Gastrocnemius medialis (tissue), 4 donors: ENCODE data around the gene SHC2. TPM values are rescaled to one million over a fixed set of nuclear protein-coding genes. Genes with fewer than 3 reads are reported as not detected.

Experiments
- ATAC-seq, 2 donors: fragments of 150-250 bp; one replicate each; pipeline ENCODE4 v1.9.1; 2016
- DNase-seq, 2 donors: peaks; one replicate each; pipeline ENCODE4 v3.0.0-alpha.2; 2019
- H3K27ac ChIP-seq, 4 donors: fragments of 200-600 bp; sonication (generic); 1 replicate in 1 of 4; 2 replicates in 3 of 4; pipeline ENCODE4 v1.5.1; 2016 to 2018; ENCODE audit warnings: mild to moderate bottlenecking in 2 of 4, moderate library complexity in 1 of 4
- H3K27me3 ChIP-seq, 3 donors: fragments of 200-600 bp; sonication (generic) in 2 of 3; 1 replicate in 1 of 3; 2 replicates in 2 of 3; pipeline versions ENCODE4 v1.5.1 to v1.6.0; 2016 to 2019; ENCODE audit warnings: mild to moderate bottlenecking in 1 of 3, moderate library complexity in 1 of 3
- H3K36me3 ChIP-seq, 2 donors: fragments of 200-600 bp; sonication (generic) in 1 of 2; one replicate each; pipeline ENCODE4 v1.5.1; 2017 to 2018
- H3K4me1 ChIP-seq, 2 donors: fragments of 200-600 bp; sonication (generic) in 1 of 2; one replicate each; pipeline ENCODE4 v1.5.1; 2016 to 2017; ENCODE audit warnings: mild to moderate bottlenecking in 2 of 2
- H3K4me3 ChIP-seq, 4 donors: fragments of 200-600 bp; sonication (generic) in 3 of 4; 1 replicate in 1 of 4; 2 replicates in 3 of 4; pipeline ENCODE4 v1.5.1; 2016 to 2019; ENCODE audit warnings: mild to moderate bottlenecking in 2 of 4
- H3K9me3 ChIP-seq, 3 donors: fragments of 200-600 bp; sonication (generic) in 2 of 3; 1 replicate in 1 of 3; 2 replicates in 2 of 3; pipeline ENCODE4 v1.5.1; 2016 to 2019
- CTCF ChIP-seq, 5 experiments: fragments of 450-650 bp in 3 of 5; fragments of 200-600 bp in 2 of 5; sonication (generic) in 2 of 5; IDR thresholded peaks in 4 of 5; conservative IDR thresholded peaks in 1 of 5; 1 replicate in 4 of 5; 2 replicates in 1 of 5; pipeline ENCODE4 v1.5.1; 2016 to 2019; ENCODE audit warnings: antibody characterized with exemption in 5 of 5, mild to moderate bottlenecking in 3 of 5, moderate library complexity in 3 of 5
- POLR2A ChIP-seq, 2 donors: fragments of 450-650 bp; IDR thresholded peaks; one replicate each; pipeline ENCODE4 v1.6.1; 2017; ENCODE audit warnings: antibody characterized with exemption in 2 of 2, mild to moderate bottlenecking in 2 of 2, moderate library complexity in 2 of 2
- in situ Hi-C, 4 donors: fragments of 200-750 bp; cut with MboI; loops; one replicate each; pipeline versions ENCODE4 v1.15.0 to v1.8.0; 2017; ENCODE audit warnings: low sequenced_read_pairs in 4 of 4
- intact Hi-C: fragments of 100-400 bp; cut with DNase I; formaldehyde crosslinking; loops from one replicate; pipeline ENCODE4 v1.15.1; 2023; ENCODE audit warnings: low total_unique reads
- total RNA-seq, 4 donors: library from RNA; depleted of rRNA; stranded (reverse); fragments of >200 nt; gene quantifications; one replicate each; pipeline versions ENCODE4 v1.1.0 to v1.2.3, GENCODE V29; 2016

Gene SHC2
- total RNA-seq, 4 donors from 2014 or later: 2.1 to 6.2 (median 4.5) TPM

- intact Hi-C loops: loop anchor here (2.0 kb wide), 1 partner anchor 45 kb away; the partner anchor contains the start of gene TPGS1
- in situ Hi-C loops: no loop called here
- Histone ChIP-seq H3K9me3 (no peaks in the 10 kb centered on the region), H3K27ac (peak overlapping the region in 3 of 4 donors; percentile 20 to 65 (median 49)), H3K4me1 (peaks cover 0 to 8% of the 10 kb centered on the region in 2 donors), H3K27me3 (peaks cover 12 to 20% (median 15%) of the 10 kb centered on the region in 3 donors), H3K4me3 (peak overlapping the region; percentile 42 to 55 (median 46)), H3K36me3 (no peaks in the 10 kb centered on the region)
- ATAC-seq (peak; percentile 25 to 27), DNase-seq (no peak)
- TF ChIP-seq POLR2A (IDR thresholded peaks at IDR 0.05): no peak
- TF ChIP-seq CTCF (IDR thresholded peaks at IDR 0.05 in 4 of 5, conservative IDR thresholded peaks at IDR 0.05 in 1 of 5): no peak
These were observed 1.1 kb upstream of the SHC2 start for GRCh38 chr19:461721-462551.

GRCh38 chr19:459724-460511 is 915 bp downstream of the SHC2 start:
- peak in 1 of 2 donors; percentile 25 for DNase-seq
- TF ChIP-seq POLR2A (IDR thresholded peaks at IDR 0.05) (peak; percentile 52 to 53), CTCF (IDR thresholded peaks at IDR 0.05 in 4 of 5, conservative IDR thresholded peaks at IDR 0.05 in 1 of 5) (no peak)
- intact Hi-C loops (loop anchor here (2.0 kb wide), 1 partner anchor 47 kb away; the partner anchor contains the start of gene TPGS1), in situ Hi-C loops (no loop called here)
- Histone ChIP-seq H3K4me1 (peaks cover 0 to 8% of the 10 kb centered on the region in 2 donors), H3K27ac (peak overlapping the region; percentile 63 to 84 (median 74)), H3K36me3 (no peaks in the 10 kb centered on the region), H3K9me3 (no peaks in the 10 kb centered on the region), H3K27me3 (peaks cover 12 to 20% (median 15%) of the 10 kb centered on the region in 3 donors), H3K4me3 (peak overlapping the region; percentile 59 to 76 (median 62))
- peak; percentile 60 to 68 for ATAC-seq

GRCh38 chr19:458091-459042 is 2.5 kb downstream of the SHC2 start:
- Histone ChIP-seq H3K36me3 (no peaks in the 10 kb centered on the region), H3K4me1 (peaks cover 0 to 8% of the 10 kb centered on the region in 2 donors), H3K27ac (no peak overlapping the region), H3K27me3 (peaks cover 12 to 20% (median 15%) of the 10 kb centered on the region in 3 donors), H3K4me3 (no peak overlapping the region), H3K9me3 (no peaks in the 10 kb centered on the region)
- intact Hi-C loops: no loop called here
- DNase-seq (no peak), ATAC-seq (no peak)
- TF ChIP-seq CTCF (IDR thresholded peaks at IDR 0.05 in 4 of 5, conservative IDR thresholded peaks at IDR 0.05 in 1 of 5): no peak
- TF ChIP-seq POLR2A (IDR thresholded peaks at IDR 0.05): no peak
- in situ Hi-C loops: no loop called here

- DNase-seq (no peak), ATAC-seq (no peak)
- H3K36me3 ChIP-seq: no peaks in the 10 kb centered on the region
- H3K9me3 ChIP-seq: no peaks in the 10 kb centered on the region
- intact Hi-C loops (no loop called here), in situ Hi-C loops (no loop called here)
- TF ChIP-seq POLR2A (IDR thresholded peaks at IDR 0.05) (no peak), CTCF (IDR thresholded peaks at IDR 0.05 in 4 of 5, conservative IDR thresholded peaks at IDR 0.05 in 1 of 5) (no peak)
- peaks cover 10 to 20% (median 15%) of the 10 kb centered on the region in 3 donors for H3K27me3 ChIP-seq
- peaks cover 0 to 8% of the 10 kb centered on the region in 2 donors for H3K4me1 ChIP-seq
- H3K4me3 ChIP-seq: no peak overlapping the region
- no peak overlapping the region for H3K27ac ChIP-seq
These were observed 3.2 kb downstream of the SHC2 start for GRCh38 chr19:457636-458035.
